GM20431 (cell line): Measurements from ENCODE around the gene PTPRD.

Experiments used
- in situ Hi-C: fragments of 300-500 bp; cut with MseI, MboI; formaldehyde crosslinking; loops from one replicate; pipeline ENCODE4 v1.15.0; 2020; ENCODE audit warnings: low sequenced_read_pairs; ENCODE audit not compliant: unreplicated experiment

PTPRD gene

DNA sequence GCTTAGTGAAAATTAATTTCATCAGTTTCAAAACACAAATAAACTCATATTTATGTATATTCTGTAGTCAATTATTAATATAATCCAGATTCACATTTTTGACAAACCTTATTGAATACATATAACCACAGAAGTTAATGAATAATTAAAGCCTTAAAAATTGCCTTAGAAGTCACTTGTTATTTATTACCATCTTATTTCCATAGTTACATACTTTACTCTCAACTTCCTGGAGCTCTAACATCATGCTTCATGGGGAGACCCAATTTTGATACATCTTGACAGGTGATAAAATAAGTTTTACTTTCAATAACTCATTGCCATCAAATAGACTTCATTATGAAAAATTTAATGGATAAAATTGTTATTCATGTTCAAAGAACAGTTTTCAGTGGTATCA lies 1038.7 kb downstream of the PTPRD start:
- in situ Hi-C loops, result no loop called here

DNA sequence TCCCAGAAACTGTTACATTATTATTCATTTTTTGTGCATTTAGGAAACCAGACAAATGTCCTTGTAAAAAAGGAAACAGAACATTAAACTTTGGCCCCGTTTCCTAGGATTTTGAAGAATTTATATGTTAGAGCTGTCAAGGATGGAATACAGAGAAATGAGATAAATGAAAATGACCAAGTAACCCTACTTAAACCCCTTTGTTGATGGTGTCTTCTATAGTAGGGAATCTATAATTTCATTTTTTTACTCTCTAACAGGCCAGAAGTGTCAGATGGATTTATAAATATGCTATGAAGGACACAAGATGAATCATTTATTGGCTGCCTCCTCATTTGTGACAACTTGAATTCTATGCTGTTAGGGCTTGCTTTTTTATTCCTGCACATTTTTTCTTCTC lies 1047.1 kb downstream of the PTPRD start:
- in situ Hi-C loops, result no loop called here

DNA sequence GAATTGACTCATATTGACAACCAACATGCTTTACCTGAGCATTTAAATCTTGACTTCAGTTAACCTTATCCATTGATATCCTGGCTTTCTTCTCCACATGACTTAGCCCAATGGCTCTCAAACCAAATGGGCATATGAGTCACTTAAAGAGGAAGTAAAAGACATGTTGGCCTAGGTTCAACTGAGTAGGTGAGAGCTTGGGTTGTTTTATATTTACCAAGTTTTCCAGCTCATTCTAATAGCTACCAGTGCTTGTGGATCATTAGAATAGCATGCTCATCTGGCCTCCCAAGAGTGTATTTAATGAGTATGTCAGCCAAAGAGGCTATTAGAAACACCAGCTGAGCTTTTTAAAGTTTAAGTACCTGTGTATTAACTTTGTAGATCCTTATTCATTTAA lies 1049.0 kb downstream of the PTPRD start:
- in situ Hi-C loops, result no loop called here

DNA sequence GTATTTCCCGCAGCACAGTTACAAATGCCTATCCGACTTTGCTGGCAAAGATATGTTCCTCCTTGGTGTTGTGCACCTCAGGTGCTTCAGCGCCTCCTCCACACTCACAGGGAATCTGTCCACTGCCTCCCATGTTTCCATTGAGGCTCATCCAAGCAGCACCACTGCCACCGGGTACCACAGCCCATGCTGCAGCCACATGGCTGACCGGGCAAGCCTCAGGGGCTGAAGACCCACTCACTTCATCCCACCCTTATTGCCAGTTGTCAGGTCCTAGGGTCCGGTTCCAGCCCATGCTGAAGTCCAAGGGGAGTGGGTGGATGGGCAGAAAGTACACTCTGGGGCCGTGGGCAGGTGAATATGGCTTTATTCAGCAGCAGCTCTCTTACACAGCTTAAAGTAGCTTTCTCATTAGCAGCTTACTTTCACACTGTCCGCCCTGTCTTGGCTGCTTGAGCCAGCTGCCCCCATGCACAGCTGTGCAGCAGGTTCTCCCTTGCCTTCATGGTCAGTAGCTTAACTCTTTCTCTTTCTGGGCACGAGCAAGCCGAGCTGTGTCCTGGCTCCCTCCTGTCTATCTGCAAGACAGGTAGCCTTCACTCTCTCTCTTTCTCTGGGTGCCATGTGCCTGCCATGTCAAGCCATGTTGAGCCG lies 1052.3 kb downstream of the PTPRD start:
- in situ Hi-C loops, result no loop called here

DNA sequence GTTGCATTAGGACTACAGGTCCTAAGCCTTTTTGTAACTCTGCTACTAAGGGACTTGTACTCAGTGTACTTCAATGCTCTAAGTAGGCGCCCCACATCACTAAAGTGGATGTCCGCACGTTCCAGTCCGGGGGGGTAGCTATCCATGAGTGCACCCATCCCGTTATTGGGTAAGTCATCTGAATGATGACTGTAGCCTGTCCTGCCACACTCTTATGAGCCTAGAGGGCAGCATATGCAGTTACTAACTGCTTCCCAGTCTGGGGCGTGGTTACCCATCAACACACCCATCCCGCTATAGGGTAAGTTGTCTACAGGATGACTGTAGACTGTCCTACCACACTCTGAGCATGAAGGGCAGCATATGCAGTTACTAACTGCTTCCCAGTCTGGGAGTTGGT lies 1053.9 kb downstream of the PTPRD start:
- in situ Hi-C loops, result no loop called here

DNA sequence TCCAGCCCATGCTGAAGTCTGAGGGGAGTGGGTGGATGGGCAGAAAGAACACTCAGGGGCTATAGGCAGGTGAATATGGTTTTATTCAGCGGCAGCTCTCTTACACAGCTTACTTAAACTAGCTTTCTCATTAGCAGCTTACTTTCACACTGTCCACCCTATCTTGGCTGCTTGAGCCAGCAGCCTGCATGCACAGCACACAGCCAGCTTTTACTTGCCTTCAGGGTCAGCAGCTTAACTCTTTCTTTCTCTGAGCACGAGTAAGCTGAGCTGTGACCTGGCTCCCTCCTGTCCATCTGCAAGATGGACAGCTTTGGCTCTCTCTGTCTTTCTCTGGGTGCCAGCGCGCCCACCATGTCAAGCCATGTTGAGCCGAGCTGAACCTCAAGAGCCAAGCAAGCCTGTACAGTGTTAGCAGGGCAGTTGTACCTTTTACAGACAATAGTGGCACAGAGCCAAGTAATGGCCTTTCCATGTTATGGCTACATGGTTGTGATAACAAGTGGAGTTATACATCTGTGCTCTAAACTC lies 1054.9 kb downstream of the PTPRD start:
- in situ Hi-C loops, result no loop called here

DNA sequence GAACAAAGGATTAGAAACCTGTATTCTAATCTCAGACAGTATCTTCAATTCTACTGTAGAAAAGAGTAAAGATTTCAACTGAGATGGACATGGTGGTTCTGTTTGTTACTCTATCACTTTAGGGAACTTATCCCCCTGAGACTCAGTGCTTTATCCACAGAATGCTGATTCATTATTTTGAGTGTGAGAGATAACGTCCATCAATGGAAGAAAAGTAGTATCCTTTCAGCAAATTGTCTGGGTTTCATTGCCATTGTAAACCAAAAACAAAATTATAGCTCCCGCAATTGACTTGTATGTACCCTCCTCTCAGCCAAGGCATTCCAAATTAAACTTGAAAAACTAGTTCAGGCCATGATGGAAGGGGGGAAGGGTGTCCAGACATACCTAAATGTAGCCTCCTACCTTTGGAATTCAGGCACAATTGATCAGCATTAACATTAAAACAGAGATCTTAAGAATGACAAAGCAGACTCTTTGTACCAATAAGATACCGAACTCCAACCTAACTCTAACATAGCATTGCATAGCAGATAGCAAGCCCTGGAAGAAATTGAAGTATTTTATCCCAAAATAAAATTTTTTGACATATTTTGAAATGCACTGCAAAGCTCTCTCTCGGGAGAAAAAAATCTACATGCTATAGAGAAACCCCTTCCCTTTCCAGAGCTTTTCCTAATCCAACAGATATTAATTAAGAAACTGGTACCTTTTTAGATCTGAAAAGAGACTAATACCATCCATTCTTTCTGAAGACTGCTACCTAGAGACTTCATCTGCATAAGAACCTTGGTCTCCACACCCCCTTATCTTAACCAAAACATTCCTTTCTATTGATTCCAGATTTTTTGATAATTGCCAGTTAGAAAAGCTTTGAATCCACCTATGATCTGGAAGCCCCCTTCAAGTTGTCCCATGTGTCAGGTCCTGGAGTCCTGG lies 1055.7 kb downstream of the PTPRD start:
- in situ Hi-C loops, result no loop called here

DNA sequence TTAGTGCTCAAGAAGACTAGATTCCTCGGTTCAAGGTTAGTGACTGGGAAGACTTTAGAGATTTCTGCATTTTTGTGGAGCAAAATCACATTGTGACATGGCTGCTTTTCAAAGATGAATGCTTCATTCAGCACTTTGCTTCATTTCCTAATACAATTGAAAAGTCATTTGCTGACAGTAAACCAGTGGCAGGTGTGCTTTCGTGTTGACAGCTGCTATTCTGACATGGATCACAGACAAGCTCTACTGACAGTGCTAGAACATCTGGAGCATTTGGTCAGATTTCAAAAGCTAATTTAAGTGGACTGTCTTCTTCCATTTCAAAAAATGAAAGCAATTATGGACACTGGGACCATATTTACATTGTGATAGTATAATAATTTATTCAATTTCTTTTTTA lies 1060.1 kb downstream of the PTPRD start:
- in situ Hi-C loops, result no loop called here

DNA sequence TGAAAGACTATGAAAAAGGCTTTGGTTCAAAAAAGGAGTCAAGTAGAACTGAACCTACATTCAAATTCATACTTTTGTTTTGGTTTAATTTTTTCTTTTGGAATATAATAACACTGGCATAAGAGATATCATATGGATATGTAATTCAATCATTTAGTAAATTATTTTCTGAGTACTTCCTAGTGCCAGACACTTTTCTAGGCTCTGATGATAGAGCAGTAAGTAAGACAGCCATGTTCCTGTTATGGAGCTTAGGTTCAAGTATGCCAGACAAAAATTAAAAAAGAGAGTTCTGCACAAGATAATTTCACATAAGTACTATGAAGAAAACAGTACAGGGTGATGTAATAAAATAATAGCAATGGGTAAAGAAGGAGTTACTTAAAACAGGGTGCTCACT lies 1074.0 kb downstream of the PTPRD start:
- in situ Hi-C loops, result no loop called here

DNA sequence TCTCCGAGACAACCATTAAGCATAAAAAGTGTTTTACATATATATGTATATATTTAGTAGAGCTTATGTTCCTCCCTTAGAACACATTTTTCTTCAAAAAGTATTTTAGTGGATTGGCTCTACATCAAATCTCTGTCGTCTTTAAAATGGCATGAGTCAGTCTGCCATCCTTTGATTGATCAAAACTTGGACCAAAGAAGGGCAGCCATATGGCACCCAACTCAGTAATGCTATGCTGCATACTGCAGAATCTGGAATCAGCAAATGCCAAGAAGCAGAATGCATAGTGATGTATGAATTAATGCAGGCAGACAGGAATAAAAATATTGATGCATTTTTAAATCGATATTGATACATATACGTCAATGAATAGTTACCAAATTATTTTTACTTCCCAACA lies 1074.4 kb downstream of the PTPRD start:
- in situ Hi-C loops, result no loop called here

DNA sequence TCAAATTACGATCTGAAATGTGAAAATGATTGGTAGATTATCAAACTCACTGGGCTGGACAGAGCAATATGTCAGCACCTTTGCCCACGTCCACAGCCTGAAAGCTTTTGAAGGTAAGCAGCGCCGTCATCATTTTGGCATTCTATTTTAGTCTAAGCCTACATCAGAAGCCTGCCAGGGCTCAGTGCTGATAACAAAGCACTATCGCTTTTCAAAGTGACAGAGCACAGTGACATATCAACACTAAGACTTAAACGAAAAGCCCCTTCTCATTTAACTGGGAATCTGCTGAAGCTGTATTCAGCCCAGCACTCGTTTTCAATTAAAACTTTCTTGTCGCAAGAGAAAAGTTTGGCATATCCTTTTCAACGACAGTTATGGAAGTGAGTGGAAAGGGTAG lies 1076.3 kb downstream of the PTPRD start:
- in situ Hi-C loops, result no loop called here

DNA sequence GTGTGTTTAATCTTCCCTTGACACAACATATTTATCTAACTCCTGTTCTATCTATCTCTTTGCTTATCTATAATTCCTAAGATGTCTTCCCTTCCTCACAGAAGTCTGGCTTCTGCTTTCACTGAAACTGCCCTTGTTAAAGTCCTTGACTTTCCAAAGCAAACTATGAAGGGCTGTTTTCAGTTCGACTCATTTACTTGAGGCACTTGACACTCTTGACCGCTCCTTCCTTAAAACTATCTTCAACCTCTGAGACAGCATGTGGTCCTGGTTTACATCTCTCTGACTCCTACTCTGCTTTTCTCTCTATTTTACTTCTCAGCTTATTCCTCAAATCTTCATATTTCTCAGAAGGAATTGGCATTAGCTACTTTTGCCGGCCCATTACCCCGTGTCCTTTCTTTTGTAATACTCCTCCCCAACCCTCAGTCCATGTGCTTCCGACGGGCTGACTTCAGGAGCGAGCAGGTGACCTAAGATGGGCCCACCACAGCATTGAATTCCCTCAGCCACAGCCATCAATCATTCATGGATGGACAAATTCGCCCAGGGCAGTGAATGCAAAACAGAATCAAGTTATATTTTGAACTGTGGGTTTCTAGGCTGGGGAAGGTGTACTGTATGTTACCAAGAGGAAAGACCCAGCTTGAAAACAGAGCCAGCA lies 1089.2 kb downstream of the PTPRD start:
- in situ Hi-C loops, result no loop called here

DNA sequence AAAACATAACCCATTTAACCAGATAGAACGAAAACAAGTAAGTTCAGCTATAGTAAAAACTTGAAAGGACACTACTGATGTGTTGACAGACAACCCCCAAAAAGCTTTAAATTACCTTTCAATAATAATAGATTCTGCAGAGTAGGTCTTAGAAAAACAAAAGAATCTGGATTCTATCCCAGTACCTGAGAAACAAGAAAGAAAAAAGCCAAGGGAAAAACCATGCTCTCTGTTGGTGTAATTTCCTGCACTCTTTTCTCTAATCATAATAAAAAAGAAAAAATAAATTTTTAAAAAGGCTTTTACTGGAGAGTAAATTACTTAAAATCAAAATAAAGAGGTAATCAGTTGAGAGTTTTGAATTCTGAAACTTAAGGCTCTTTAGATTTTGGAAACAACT lies 1090.4 kb downstream of the PTPRD start:
- in situ Hi-C loops, result no loop called here

DNA sequence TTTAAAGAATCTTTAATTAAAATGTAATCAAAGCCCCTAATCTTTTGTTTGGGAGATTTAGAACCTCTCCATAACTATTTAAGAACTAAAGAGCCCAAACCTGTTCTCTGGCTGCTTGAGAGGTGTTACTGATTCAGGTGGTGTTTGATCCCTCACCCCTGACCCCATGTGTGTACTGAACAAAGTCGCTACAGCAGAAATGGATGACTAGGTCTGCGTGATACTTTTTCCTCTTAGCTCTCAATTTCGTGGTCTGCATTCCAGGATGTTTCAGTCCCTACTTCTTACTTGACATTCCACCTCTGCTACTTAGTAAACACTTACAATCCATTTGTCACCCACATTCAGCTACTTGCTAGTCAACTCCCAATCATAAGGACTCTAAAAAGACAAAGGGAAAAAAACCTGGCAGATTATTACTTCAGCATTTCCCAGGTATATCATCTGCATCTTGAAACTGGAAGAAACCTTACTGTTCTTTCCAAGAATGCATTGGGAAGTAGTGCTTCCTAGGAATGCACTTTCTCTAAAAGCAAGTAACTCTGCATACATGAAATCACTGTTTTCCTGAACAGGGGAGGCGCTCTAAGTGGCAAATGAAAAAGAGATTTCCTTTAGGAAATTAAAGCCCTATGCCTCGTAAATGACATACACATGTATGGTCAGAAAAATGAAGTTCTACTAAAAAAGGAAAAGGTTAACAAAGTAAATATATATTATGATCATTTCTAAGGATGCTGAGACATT lies 1091.6 kb downstream of the PTPRD start:
- in situ Hi-C loops, result no loop called here

DNA sequence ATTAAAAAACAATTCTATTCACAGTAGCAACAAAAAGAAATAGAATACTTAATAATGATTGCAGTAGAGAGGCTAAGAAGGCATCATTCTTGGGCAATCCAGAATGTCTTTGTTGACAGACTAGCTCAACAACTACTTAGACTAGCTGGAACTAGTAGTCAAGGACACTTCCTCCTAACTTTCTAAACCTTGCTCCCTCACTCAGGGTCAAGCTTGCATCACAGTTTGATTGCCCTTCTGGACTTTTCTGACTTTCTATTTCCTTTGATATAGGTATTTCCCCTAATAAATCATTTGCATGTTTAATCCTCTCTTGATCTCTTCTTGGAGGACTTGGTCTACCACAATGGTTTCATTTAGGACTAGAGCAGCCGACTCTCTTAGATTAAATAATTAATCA lies 1107.9 kb downstream of the PTPRD start:
- in situ Hi-C loops, result no loop called here

DNA sequence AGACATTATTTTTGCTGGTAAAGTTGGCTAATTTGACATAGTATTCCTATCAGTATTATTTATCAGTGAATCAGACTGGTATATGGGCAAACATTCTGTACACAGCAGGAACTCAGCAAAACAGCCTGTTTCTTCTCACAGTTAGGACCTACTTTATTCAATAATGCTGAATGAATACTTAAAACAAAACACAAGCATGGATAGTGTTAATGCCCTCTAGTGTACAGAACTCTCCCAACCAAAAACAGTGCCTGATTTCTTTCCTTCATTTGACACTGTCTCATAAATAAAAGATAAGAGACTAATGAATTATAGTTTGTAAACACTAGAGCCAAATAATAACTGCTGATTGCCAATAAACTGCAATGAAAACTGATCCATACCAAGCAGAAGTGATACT lies 1113.3 kb downstream of the PTPRD start:
- in situ Hi-C loops, result no loop called here

DNA sequence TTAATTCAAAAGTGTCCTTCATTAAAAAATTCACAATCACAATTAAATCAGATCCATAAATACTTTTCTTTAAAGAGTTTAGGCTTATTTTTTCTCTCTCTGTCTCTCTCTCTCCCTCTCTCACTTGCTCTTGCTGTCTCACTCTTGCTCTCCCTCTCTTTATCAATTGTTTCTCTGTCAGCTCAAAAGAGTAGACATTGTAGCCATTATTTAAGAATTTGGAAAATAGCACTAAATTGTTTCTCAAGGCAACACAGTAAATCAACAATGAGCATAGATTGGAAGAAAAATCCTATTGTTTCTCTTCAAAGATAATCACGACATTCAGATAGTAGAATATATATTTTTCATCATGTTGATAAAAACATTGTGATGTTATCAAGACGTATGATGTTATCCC lies 1114.0 kb downstream of the PTPRD start:
- in situ Hi-C loops, result no loop called here

DNA sequence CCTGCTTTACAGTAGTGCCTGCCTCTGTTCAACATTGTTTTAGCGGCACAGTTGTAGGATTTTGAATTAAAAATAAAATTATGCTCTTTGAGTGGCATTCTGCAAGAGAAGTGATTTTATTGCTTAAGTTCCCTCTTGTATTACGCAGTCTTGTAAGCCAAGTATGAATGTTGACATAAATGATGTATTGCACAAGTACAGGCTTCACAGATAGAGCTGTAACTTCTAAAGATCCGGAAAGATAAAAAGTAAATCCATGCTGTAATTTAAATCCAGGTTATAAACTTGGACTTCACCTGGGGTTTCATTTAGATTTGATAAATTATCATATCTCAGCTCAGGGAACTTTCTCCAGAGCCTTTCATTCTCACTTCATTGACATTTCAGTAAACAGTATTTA lies 1114.7 kb downstream of the PTPRD start:
- in situ Hi-C loops, result no loop called here

DNA sequence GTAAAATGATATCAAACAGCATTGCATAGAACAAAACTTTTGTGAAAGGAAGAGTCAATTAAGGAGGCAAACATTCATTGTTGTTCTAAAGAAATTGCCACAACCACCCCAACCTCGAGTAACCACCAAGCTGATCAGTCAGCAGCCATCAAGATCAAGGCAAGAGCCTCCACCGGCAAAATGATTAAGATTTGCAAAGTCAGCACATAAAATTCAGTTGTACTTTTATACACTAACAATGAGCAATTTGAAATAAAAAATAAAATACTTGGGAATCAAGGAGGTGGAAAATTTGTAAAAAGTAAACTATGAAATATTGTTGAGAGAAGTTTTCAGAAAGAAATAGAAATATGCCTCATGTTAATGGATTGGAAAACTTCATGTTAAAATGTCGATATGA lies 1118.5 kb downstream of the PTPRD start:
- in situ Hi-C loops, result no loop called here

DNA sequence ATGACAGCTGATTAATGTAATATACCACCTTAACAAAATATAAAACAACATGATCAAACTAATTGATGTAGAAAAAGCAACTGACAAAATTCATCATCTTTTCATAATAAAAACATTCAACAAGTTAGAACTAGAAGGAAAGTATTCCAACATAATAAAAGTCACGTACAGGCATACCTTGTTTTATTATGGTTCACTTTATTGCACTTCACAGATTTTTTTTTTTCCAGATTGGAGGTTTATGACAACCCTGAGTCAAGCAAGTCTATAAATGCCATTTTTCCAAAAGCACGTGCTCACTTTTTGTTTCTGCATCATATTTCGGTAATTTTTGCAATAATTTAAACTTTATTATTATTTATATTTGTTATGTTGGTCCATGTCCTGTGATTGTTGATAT lies 1120.3 kb downstream of the PTPRD start:
- in situ Hi-C loops, result no loop called here
